GM23248 (cell line): ENCODE measurements around the gene NEGR1. TPM values are rescaled to one million over a fixed set of nuclear protein-coding genes. Genes with fewer than 3 reads are reported as not detected.

Experiments
- DNase-seq: peaks from one replicate; pipeline ENCODE4 v3.0.0-alpha.2; 2015
- H2AFZ ChIP-seq: fragments of 200-600 bp; sonication (generic); 2 replicates; pipeline ENCODE4 v1.6.1; 2016; ENCODE audit warnings: antibody characterized with exemption
- H3F3A ChIP-seq: fragments of 200-600 bp; sonication (generic); 2 replicates; pipeline ENCODE4 v1.6.1; 2016; ENCODE audit warnings: mild to moderate bottlenecking, antibody characterized with exemption, mixed run types; ENCODE audit not compliant: insufficient read depth
- H3K27ac ChIP-seq: fragments of 200-600 bp; sonication (generic); 2 replicates; pipeline ENCODE4 v1.5.1; 2016; ENCODE audit warnings: mild to moderate bottlenecking
- H3K27me3 ChIP-seq: fragments of 200-600 bp; sonication (generic); replicated peaks from 2 replicates; pipeline ENCODE4 v1.6.1; 2016; ENCODE audit warnings: mild to moderate bottlenecking; ENCODE audit not compliant: insufficient read depth
- H3K36me3 ChIP-seq: fragments of 200-600 bp; sonication (generic); 2 replicates; pipeline ENCODE4 v1.6.1; 2016; ENCODE audit warnings: low read depth, mild to moderate bottlenecking
- H3K4me1 ChIP-seq: fragments of 200-600 bp; sonication (generic); 2 replicates; pipeline ENCODE4 v1.6.1; 2016; ENCODE audit warnings: mild to moderate bottlenecking; ENCODE audit not compliant: insufficient read depth
- H3K4me2 ChIP-seq: fragments of 200-600 bp; sonication (generic); one replicate; pipeline ENCODE4 v1.6.1; 2016; ENCODE audit warnings: mild to moderate bottlenecking; ENCODE audit not compliant: unreplicated experiment
- H3K4me3 ChIP-seq: fragments of 200-600 bp; sonication (generic); 2 replicates; pipeline ENCODE4 v1.5.1; 2016; ENCODE audit warnings: mild to moderate bottlenecking
- H3K79me2 ChIP-seq: fragments of 200-600 bp; sonication (generic); 2 replicates; pipeline ENCODE4 v1.6.1; 2016; ENCODE audit warnings: mild to moderate bottlenecking; ENCODE audit not compliant: insufficient read depth
- H3K9ac ChIP-seq: fragments of 200-600 bp; sonication (generic); 2 replicates; pipeline ENCODE4 v1.6.1; 2016; ENCODE audit warnings: mild to moderate bottlenecking
- H3K9me2 ChIP-seq: fragments of 200-600 bp; sonication (generic); 2 replicates; pipeline ENCODE4 v1.6.1; 2016; ENCODE audit warnings: mixed run types, mild to moderate bottlenecking, moderate library complexity; ENCODE audit not compliant: insufficient read depth
- H3K9me3 ChIP-seq: fragments of 200-600 bp; sonication (generic); one replicate; pipeline ENCODE4 v1.6.1; 2017; ENCODE audit warnings: low read depth
- H4K20me1 ChIP-seq: fragments of 200-600 bp; sonication (generic); 2 replicates; pipeline ENCODE4 v1.6.0; 2016; ENCODE audit not compliant: insufficient read depth
- EZH2 ChIP-seq: fragments of 200-600 bp; sonication (generic); IDR thresholded peaks from 2 replicates; pipeline ENCODE4 v1.6.1; 2018; ENCODE audit warnings: antibody characterized with exemption, mild to moderate bottlenecking; ENCODE audit not compliant: insufficient read depth, poor library complexity, severe bottlenecking
- EZH2phosphoT487 ChIP-seq: fragments of 200-600 bp; sonication (generic); IDR thresholded peaks from 2 replicates; pipeline ENCODE4 v1.6.1; 2018; ENCODE audit warnings: antibody characterized with exemption, moderate library complexity, mild to moderate bottlenecking, low read depth; ENCODE audit not compliant: insufficient read depth
- WGBS, 2 experiments: methylation state at CpG; one replicate each; pipeline ENCODE4 v1.1.6; 2015 to 2017; ENCODE audit warnings: low lambda C conversion rate in 2 of 2, low coverage in 1 of 2; ENCODE audit errors: missing lambda C conversion rate in 2 of 2; 5-methylcytosine and 5-hydroxymethylcytosine counted together
- in situ Hi-C: fragments of 300-500 bp; cut with MboI; formaldehyde crosslinking; loops from 2 replicates; pipeline ENCODE4 v1.15.0; 2020
- polyA plus RNA-seq: library from polyadenylated mRNA; unstranded; fragments of >200 nt; fragmentation: Nextera tagmentation; extraction: Ambion mirVana; gene quantifications from 2 replicates; pipeline ENCODE4 v1.2.1, GENCODE V29; 2016
- total RNA-seq: library from RNA; depleted of rRNA; stranded (reverse); fragments of >200 nt; shearing (Covaris generic); gene quantifications from 2 replicates; pipeline ENCODE4 v1.2.3, GENCODE V29; 2014

NEGR1 gene
- total and polyA plus RNA-seq, 2 experiments from 2014 or later, result 14.3 to 15.7 TPM

DNA sequence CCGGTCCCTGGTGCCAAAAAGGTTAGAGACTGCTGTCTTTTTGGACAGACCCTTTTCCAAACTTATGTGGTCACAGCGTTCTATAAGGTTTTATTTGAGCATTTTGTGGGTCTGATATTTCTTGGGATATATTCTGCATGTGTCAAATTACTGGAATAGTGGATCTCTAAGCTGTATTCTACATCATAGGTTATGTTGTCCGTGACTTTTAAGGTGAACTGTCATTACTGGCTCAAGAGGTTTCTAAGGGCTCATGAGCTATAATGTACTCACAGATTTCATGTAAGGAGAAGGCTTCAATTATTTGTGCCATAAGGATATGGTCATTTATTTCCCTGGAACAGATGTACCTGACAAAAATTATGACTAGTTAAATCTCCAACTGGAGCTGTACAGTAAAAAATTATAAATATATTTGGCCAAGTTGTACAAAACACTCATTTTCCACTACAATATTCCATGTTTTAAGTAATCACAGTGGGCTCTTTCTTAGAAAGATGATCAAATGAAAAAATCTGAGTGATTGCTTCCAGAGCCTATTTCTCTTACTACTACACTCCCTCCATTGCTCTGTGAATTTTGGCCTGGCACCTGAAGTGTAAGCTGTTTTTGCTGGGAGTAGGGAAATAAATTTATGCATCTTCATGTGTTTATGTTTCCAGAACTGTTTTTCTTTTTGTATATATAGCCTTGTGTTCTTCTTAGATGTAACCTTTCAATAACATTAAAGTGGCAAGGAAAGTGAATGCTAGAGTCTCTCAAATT lies 663.4 kb downstream of the NEGR1 start:
- Histone ChIP-seq H3F3A (no peaks in the 10 kb centered on the region), H3K27me3 (no peaks in the 10 kb centered on the region), H2AFZ (no peak overlapping the region), H3K27ac (no peak overlapping the region), H3K79me2 (no peaks in the 10 kb centered on the region), H3K4me1 (peaks cover 12% of the 10 kb centered on the region), H3K4me3 (no peak overlapping the region), H3K9ac (no peak overlapping the region), H3K36me3 (no peaks in the 10 kb centered on the region), H3K9me3 (no peaks in the 10 kb centered on the region), H3K4me2 (no peak overlapping the region), H4K20me1 (no peaks in the 10 kb centered on the region), H3K9me2 (no peaks in the 10 kb centered on the region)
- TF ChIP-seq EZH2phosphoT487 (no peak), EZH2 (no peak)
- 59 to 61% methylated on average over 3 of the region's 3 CpGs for WGBS, 2 experiments
- DNase-seq, result no peak
- in situ Hi-C loops, result no loop called here

DNA sequence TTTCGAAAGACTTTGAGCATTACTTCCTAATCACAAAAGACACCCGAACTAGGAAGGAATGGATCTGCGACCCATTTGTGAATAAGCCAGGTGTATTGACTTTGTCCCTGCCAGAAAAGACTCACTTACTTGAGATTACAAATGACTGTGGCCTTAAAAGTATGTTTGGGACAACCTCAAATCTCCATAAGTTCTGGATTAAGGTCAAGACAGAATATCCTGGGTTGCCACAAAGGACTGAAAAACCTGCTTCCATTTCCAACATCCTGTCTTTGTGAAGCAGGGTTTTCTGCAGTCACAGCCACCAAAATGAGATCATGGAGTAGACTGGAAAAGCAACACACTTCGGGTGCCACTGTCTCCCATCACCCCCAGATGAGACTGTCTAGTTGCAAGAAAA lies 664.1 kb downstream of the NEGR1 start:
- TF ChIP-seq EZH2 (no peak), EZH2phosphoT487 (no peak)
- Histone ChIP-seq H3K27me3 (no peaks in the 10 kb centered on the region), H3K4me1 (peaks cover 12% of the 10 kb centered on the region), H3F3A (no peaks in the 10 kb centered on the region), H3K79me2 (no peaks in the 10 kb centered on the region), H3K9me2 (no peaks in the 10 kb centered on the region), H3K4me3 (no peak overlapping the region), H2AFZ (no peak overlapping the region), H3K9ac (no peak overlapping the region), H4K20me1 (no peaks in the 10 kb centered on the region), H3K4me2 (no peak overlapping the region), H3K36me3 (no peaks in the 10 kb centered on the region), H3K27ac (no peak overlapping the region), H3K9me3 (no peaks in the 10 kb centered on the region)
- 13 to 30% methylated on average over 4 of the region's 4 CpGs for WGBS, 2 experiments
- in situ Hi-C loops, result no loop called here
- no peak for DNase-seq

DNA sequence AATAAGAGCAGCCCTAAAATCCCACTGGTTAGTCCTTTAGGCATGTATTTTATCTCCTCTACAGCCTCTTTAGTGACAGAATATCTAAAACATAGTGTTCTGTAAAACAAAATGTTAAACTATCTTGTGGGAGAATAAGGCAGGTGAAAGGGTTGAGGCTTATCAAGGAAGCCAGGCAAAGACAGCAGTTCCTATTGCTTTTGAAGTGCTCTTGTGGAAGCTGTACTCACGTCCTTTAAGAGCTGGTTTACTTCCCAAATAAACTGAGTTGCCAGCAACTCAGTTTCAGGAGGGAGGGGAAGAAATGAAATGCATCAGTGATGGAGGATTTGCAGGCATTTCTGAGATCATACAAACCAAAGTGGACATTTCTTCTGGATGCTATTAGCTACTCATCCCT lies 671.9 kb downstream of the NEGR1 start:
- Histone ChIP-seq H2AFZ (no peak overlapping the region), H3K4me3 (no peak overlapping the region), H3K27ac (no peak overlapping the region), H4K20me1 (no peaks in the 10 kb centered on the region), H3K36me3 (no peaks in the 10 kb centered on the region), H3K27me3 (no peaks in the 10 kb centered on the region), H3K9me3 (no peaks in the 10 kb centered on the region), H3K9ac (no peak overlapping the region), H3F3A (no peaks in the 10 kb centered on the region), H3K79me2 (no peaks in the 10 kb centered on the region), H3K9me2 (no peaks in the 10 kb centered on the region), H3K4me1 (no peaks in the 10 kb centered on the region), H3K4me2 (no peak overlapping the region)
- TF ChIP-seq EZH2phosphoT487 (no peak), EZH2 (no peak)
- WGBS, 2 experiments, result 48 to 50% methylated on average over 1 of the region's 1 CpG
- in situ Hi-C loops, result no loop called here
- no peak for DNase-seq

DNA sequence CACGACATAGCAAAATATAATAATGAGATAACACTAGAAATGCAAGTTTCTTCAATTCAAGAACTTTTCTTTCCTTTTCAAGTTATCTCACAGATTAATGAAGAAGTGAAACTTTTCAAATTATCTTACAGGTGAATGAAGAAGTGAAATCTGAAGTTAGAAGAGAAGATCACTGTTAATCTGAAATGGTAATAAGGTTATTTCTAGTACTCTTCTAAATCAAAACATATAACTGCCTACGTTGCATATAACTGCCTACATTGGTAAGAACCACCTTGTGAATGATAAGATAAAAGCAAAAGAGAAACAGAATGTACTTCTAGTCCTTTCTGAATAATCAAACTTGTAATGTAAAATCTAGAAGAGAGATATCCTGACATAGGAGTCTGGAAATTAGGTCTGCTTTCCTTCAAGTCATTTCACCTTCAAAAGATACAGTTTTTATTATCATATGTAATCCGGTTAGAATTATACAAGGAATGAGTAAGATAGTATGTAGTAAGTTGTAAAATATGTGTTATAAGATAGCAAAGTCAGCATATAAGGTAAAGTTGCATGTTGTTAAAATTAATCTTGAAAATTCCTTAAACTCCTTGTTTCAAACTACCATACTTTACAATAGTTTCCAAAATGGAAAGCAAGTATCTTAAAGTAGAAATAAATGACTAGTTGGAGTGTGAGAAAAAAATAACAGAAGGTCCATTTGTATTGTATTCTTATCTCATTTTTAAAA lies 679.1 kb downstream of the NEGR1 start:
- H3K27ac ChIP-seq, result no peak overlapping the region
- 71 to 72% methylated on average over 3 of the region's 3 CpGs for WGBS, 2 experiments
- no peak for DNase-seq
- H4K20me1 ChIP-seq, result no peaks in the 10 kb centered on the region
- no peak overlapping the region for H3K4me3 ChIP-seq
- no peak for TF ChIP-seq EZH2
- TF ChIP-seq EZH2phosphoT487, result no peak
- H3K9me2 ChIP-seq, result no peaks in the 10 kb centered on the region
- no peak overlapping the region for H3K4me2 ChIP-seq
- in situ Hi-C loops, result no loop called here
- H3F3A ChIP-seq, result no peaks in the 10 kb centered on the region
- no peak overlapping the region for H2AFZ ChIP-seq
- no peaks in the 10 kb centered on the region for H3K79me2 ChIP-seq
- H3K9ac ChIP-seq, result no peak overlapping the region
- H3K27me3 ChIP-seq, result no peaks in the 10 kb centered on the region
- no peaks in the 10 kb centered on the region for H3K9me3 ChIP-seq
- H3K4me1 ChIP-seq, result no peaks in the 10 kb centered on the region
- no peaks in the 10 kb centered on the region for H3K36me3 ChIP-seq
